PC-9 (cell line): ENCODE measurements around the gene FGF14.

ENCODE experiments used
- EZH2 ChIP-seq: fragments of 200-600 bp; sonication (generic); IDR thresholded peaks from 2 replicates; pipeline ENCODE4 v1.8.0; 2017; ENCODE audit warnings: antibody characterized with exemption, low read depth
- TF ChIP-seq, protein P1 (sequence below): fragments of 200-600 bp; sonication (generic); conservative IDR thresholded peaks from 2 replicates; pipeline ENCODE4 v1.6.1; 2017; ENCODE audit warnings: mixed run types, antibody characterized with exemption, mild to moderate bottlenecking, moderate library complexity

DNA sequence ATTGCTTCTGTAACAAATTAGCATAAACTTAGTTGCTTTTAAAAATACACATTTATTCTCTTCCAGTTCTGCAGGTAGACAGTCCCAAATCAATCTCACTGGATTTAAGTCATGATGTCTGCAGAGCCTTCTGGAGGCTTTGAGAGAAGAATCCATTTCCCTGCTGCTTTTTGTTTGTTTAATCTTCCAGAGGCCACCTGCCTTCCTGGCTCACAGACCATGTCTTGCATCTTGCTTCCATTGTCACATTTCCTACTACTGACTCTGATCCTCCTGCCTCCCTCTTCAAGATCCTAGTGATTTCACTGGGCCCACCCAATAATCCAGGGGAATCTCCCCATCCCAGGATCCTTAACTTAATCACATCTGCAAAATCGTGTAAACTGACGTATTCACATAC is 476.1 kb downstream of the FGF14 start:
- TF ChIP-seq, protein P1, sequence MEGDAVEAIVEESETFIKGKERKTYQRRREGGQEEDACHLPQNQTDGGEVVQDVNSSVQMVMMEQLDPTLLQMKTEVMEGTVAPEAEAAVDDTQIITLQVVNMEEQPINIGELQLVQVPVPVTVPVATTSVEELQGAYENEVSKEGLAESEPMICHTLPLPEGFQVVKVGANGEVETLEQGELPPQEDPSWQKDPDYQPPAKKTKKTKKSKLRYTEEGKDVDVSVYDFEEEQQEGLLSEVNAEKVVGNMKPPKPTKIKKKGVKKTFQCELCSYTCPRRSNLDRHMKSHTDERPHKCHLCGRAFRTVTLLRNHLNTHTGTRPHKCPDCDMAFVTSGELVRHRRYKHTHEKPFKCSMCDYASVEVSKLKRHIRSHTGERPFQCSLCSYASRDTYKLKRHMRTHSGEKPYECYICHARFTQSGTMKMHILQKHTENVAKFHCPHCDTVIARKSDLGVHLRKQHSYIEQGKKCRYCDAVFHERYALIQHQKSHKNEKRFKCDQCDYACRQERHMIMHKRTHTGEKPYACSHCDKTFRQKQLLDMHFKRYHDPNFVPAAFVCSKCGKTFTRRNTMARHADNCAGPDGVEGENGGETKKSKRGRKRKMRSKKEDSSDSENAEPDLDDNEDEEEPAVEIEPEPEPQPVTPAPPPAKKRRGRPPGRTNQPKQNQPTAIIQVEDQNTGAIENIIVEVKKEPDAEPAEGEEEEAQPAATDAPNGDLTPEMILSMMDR, result no peak
- TF ChIP-seq EZH2, result no peak
